ENCODE data around the gene BMERB1.
A peak's percentile ranks its signal among the peaks of the same experiment; 100 is the strongest.
"Not testable (repeated sequence)": the region's sequence is repeated elsewhere in the genome, so short reads cannot be mapped to it uniquely, and the experiment has no call there.

The BMERB1 gene

GRCh38 chr16:15567823-15568222 is 133.4 kb downstream of the BMERB1 start:
- TF ChIP-seq CTCF (IDR thresholded peaks at IDR 0.05; ENCODE audit: low read depth, low read length, missing control alignments) = no peak
- in situ Hi-C loops (cut with HindIII; ENCODE audit: low sequenced_read_pairs) = no loop called here
- no peak for DNase-seq (ENCODE audit: low read depth)

GRCh38 chr16:15570666-15571065 is 136.3 kb downstream of the BMERB1 start:
- in situ Hi-C loops (cut with HindIII; ENCODE audit: low sequenced_read_pairs); H3K4me3 ChIP-seq (ENCODE audit: low read depth, low read length); DNase-seq (ENCODE audit: low read depth): not testable (repeated sequence)

More at GRCh38 chr16:15567823-15568222, 133.4 kb downstream of the BMERB1 start:
- H3K4me3 ChIP-seq (ENCODE audit: low read depth, low read length) = no peak overlapping the region

GRCh38 chr16:15571557-15571956 is 137.2 kb downstream of the BMERB1 start:
- no peak for DNase-seq (ENCODE audit: low read depth)
- in situ Hi-C loops (cut with HindIII; ENCODE audit: low sequenced_read_pairs) = no loop called here

GRCh38 chr16:15572329-15573001 is 138.1 kb downstream of the BMERB1 start:
- in situ Hi-C loops (cut with HindIII; ENCODE audit: low sequenced_read_pairs) = no loop called here
- no peak overlapping the region for H3K4me3 ChIP-seq (ENCODE audit: low read depth, low read length)
- DNase-seq (ENCODE audit: low read depth) = peak; percentile 46
- TF ChIP-seq CTCF (IDR thresholded peaks at IDR 0.05; ENCODE audit: low read depth, low read length, missing control alignments) = no peak

More at GRCh38 chr16:15571557-15571956, 137.2 kb downstream of the BMERB1 start:
- TF ChIP-seq CTCF (IDR thresholded peaks at IDR 0.05; ENCODE audit: low read depth, low read length, missing control alignments) = no peak
- H3K4me3 ChIP-seq (ENCODE audit: low read depth, low read length) = no peak overlapping the region

GRCh38 chr16:15573274-15573895 is 139.0 kb downstream of the BMERB1 start:
- TF ChIP-seq CTCF (IDR thresholded peaks at IDR 0.05; ENCODE audit: low read depth, low read length, missing control alignments) = no peak
- no peak for DNase-seq (ENCODE audit: low read depth)
- H3K4me3 ChIP-seq (ENCODE audit: low read depth, low read length) = no peak overlapping the region
- in situ Hi-C loops (cut with HindIII; ENCODE audit: low sequenced_read_pairs) = no loop called here

- in situ Hi-C loops (cut with HindIII; ENCODE audit: low sequenced_read_pairs); H3K4me3 ChIP-seq (ENCODE audit: low read depth, low read length); DNase-seq (ENCODE audit: low read depth): not testable (repeated sequence)
Measured at GRCh38 chr16:15573896-15574613, 139.7 kb downstream of the BMERB1 start.

- H3K4me3 ChIP-seq (ENCODE audit: low read depth, low read length) = no peak overlapping the region
- no peak for TF ChIP-seq CTCF (IDR thresholded peaks at IDR 0.05; ENCODE audit: low read depth, low read length, missing control alignments)
- in situ Hi-C loops (cut with HindIII; ENCODE audit: low sequenced_read_pairs) = no loop called here
- no peak for DNase-seq (ENCODE audit: low read depth)
Measured at GRCh38 chr16:15574614-15574948, 140.2 kb downstream of the BMERB1 start.
